Measurements from ENCODE around the gene SDHAF3.
"Not testable (repeated sequence)": the region's sequence is repeated elsewhere in the genome, so short reads cannot be mapped to it uniquely, and the experiment has no call there.

Gene SDHAF3

GRCh38 chr7:97145068-97145467 is 27.6 kb downstream of the SDHAF3 start:
- peak; percentile 47 for DNase-seq (ENCODE audit: low read depth)
- no peak overlapping the region for H3K4me3 ChIP-seq (ENCODE audit: low read length)
- TF ChIP-seq CTCF (IDR thresholded peaks at IDR 0.05; ENCODE audit: insufficient read depth, low read depth, low read length, missing control alignments): no peak

- H3K4me3 ChIP-seq (ENCODE audit: low read length): no peak overlapping the region
- DNase-seq (ENCODE audit: low read depth): no peak
- no peak for TF ChIP-seq CTCF (IDR thresholded peaks at IDR 0.05; ENCODE audit: insufficient read depth, low read depth, low read length, missing control alignments)
Observed at GRCh38 chr7:97149843-97150242, 32.3 kb downstream of the SDHAF3 start.

GRCh38 chr7:97155897-97156418 is 38.5 kb downstream of the SDHAF3 start:
- TF ChIP-seq CTCF (IDR thresholded peaks at IDR 0.05; ENCODE audit: insufficient read depth, low read depth, low read length, missing control alignments): no peak
- no peak for DNase-seq (ENCODE audit: low read depth)
- H3K4me3 ChIP-seq (ENCODE audit: low read length): no peak overlapping the region

GRCh38 chr7:97159984-97160383 is 42.5 kb downstream of the SDHAF3 start:
- not testable (repeated sequence) for H3K4me3 ChIP-seq (ENCODE audit: low read length)

GRCh38 chr7:97161609-97162008 is 44.1 kb downstream of the SDHAF3 start:
- H3K4me3 ChIP-seq (ENCODE audit: low read length); DNase-seq (ENCODE audit: low read depth): not testable (repeated sequence)

More at GRCh38 chr7:97159984-97160383, 42.5 kb downstream of the SDHAF3 start:
- not testable (repeated sequence) for DNase-seq (ENCODE audit: low read depth)

- no peak overlapping the region for H3K4me3 ChIP-seq (ENCODE audit: low read length)
- no peak for DNase-seq (ENCODE audit: low read depth)
- TF ChIP-seq CTCF (IDR thresholded peaks at IDR 0.05; ENCODE audit: insufficient read depth, low read depth, low read length, missing control alignments): no peak
Observed at GRCh38 chr7:97166308-97166707, 48.8 kb downstream of the SDHAF3 start.

- TF ChIP-seq CTCF (IDR thresholded peaks at IDR 0.05; ENCODE audit: insufficient read depth, low read depth, low read length, missing control alignments): no peak
- no peak for DNase-seq (ENCODE audit: low read depth)
- no peak overlapping the region for H3K4me3 ChIP-seq (ENCODE audit: low read length)
Observed at GRCh38 chr7:97167176-97167575, 49.7 kb downstream of the SDHAF3 start.

GRCh38 chr7:97167749-97168148 is 50.3 kb downstream of the SDHAF3 start:
- H3K4me3 ChIP-seq (ENCODE audit: low read length): no peak overlapping the region
- TF ChIP-seq CTCF (IDR thresholded peaks at IDR 0.05; ENCODE audit: insufficient read depth, low read depth, low read length, missing control alignments): no peak
- DNase-seq (ENCODE audit: low read depth): no peak

Data from epithelial cell of esophagus (primary cell).